HL-60 (cell line): ENCODE data around the gene SYT9.

Experiments used
- GABPA ChIP-seq: IDR thresholded peaks from 2 replicates; pipeline ENCODE4 v1.6.1; 2012; ENCODE audit warnings: low read depth
- POLR2AphosphoS5 ChIP-seq: IDR thresholded peaks from 2 replicates; pipeline ENCODE4 v1.6.1; 2012; ENCODE audit warnings: low read depth
- SPI1 ChIP-seq: IDR thresholded peaks from 2 replicates; pipeline ENCODE4 v1.6.1; 2012; ENCODE audit warnings: low read depth, mild to moderate bottlenecking, borderline replicate concordance
- TF ChIP-seq, protein P1 (sequence below): IDR thresholded peaks from one replicate; pipeline ENCODE4 v1.5.1; 2011; ENCODE audit warnings: low read length, control low read depth, inconsistent platforms; ENCODE audit not compliant: insufficient read depth
- TF ChIP-seq, protein P2 (sequence below): IDR thresholded peaks from 2 replicates; pipeline ENCODE4 v1.6.1; 2012; ENCODE audit warnings: low read depth; ENCODE audit not compliant: insufficient replicate concordance

DNA sequence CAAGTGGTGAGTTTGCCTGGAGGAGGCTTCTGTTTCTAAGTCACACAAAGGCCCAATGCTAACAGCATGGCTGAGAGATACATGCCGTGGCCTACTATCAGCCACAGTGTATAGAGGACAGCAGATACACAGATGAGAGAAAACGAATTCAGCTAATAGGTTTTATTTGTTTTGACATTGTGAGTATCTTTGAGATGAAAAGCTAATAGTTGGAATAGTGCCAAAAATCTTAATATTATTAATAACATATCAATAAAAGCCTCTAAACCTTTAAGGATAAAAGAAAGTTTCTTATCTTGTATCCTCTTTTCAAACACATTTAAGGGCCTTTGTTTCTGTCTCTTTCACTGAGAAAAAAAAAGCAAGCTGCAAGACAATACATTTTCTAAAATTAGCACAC, 203.2 kb downstream of the SYT9 start:
- TF ChIP-seq, protein P1, sequence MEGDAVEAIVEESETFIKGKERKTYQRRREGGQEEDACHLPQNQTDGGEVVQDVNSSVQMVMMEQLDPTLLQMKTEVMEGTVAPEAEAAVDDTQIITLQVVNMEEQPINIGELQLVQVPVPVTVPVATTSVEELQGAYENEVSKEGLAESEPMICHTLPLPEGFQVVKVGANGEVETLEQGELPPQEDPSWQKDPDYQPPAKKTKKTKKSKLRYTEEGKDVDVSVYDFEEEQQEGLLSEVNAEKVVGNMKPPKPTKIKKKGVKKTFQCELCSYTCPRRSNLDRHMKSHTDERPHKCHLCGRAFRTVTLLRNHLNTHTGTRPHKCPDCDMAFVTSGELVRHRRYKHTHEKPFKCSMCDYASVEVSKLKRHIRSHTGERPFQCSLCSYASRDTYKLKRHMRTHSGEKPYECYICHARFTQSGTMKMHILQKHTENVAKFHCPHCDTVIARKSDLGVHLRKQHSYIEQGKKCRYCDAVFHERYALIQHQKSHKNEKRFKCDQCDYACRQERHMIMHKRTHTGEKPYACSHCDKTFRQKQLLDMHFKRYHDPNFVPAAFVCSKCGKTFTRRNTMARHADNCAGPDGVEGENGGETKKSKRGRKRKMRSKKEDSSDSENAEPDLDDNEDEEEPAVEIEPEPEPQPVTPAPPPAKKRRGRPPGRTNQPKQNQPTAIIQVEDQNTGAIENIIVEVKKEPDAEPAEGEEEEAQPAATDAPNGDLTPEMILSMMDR: no peak
- TF ChIP-seq POLR2AphosphoS5: no peak
- TF ChIP-seq GABPA: no peak
- TF ChIP-seq, protein P2, sequence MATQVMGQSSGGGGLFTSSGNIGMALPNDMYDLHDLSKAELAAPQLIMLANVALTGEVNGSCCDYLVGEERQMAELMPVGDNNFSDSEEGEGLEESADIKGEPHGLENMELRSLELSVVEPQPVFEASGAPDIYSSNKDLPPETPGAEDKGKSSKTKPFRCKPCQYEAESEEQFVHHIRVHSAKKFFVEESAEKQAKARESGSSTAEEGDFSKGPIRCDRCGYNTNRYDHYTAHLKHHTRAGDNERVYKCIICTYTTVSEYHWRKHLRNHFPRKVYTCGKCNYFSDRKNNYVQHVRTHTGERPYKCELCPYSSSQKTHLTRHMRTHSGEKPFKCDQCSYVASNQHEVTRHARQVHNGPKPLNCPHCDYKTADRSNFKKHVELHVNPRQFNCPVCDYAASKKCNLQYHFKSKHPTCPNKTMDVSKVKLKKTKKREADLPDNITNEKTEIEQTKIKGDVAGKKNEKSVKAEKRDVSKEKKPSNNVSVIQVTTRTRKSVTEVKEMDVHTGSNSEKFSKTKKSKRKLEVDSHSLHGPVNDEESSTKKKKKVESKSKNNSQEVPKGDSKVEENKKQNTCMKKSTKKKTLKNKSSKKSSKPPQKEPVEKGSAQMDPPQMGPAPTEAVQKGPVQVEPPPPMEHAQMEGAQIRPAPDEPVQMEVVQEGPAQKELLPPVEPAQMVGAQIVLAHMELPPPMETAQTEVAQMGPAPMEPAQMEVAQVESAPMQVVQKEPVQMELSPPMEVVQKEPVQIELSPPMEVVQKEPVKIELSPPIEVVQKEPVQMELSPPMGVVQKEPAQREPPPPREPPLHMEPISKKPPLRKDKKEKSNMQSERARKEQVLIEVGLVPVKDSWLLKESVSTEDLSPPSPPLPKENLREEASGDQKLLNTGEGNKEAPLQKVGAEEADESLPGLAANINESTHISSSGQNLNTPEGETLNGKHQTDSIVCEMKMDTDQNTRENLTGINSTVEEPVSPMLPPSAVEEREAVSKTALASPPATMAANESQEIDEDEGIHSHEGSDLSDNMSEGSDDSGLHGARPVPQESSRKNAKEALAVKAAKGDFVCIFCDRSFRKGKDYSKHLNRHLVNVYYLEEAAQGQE: no peak
- no peak for TF ChIP-seq SPI1
